SKM-1 treated with dmso at 0.1 percent for 144 hours (cell line): ENCODE results near the gene TMEM95.
A peak's percentile ranks its signal among the peaks of the same experiment; 100 is the strongest.

Experiments used
- DNase-seq: peaks from one replicate; lab custom pipeline; 2025; ENCODE audit not compliant: unreplicated experiment; lab: John Stamatoyannopoulos, UW

Gene TMEM95

DNA sequence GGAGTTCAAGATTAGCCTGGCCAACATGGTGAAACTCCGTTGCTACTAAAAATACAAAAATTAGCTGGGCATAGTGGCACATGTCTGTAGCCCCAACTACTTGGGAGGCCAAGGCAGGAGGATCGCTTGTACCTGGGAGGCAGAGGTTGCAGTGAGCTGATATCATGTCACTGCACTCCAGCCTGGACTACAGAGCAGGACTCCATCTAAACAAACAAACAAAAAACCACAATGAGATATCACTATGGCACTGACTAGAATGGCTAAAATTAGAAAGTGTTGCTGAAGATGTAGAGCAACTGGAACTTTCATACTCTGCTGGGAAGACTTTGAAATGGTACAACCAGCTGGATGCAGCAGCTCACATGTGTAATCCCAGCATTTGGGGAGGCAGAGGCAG is 19.4 kb downstream of the TMEM95 start:
- DNase-seq: no peak

GRCh38 chr17:7379134-7379533 is 24.2 kb downstream of the TMEM95 start:
- DNase-seq: no peak

- DNase-seq: no peak
These were observed 25.4 kb downstream of the TMEM95 start for GRCh38 chr17:7380321-7380720.

- no peak for DNase-seq
These were observed 26.1 kb downstream of the TMEM95 start, which contains the start of gene TNK1 for GRCh38 chr17:7380855-7381683. TNK1 (plus strand) TSS chr17:7381089; CDS start chr17:7382927, 1,838 bp downstream.

GRCh38 chr17:7382901-7383300 is 27.9 kb downstream of the TMEM95 start:
- DNase-seq: no peak

- DNase-seq: no peak
These were observed 28.4 kb downstream of the TMEM95 start for GRCh38 chr17:7383371-7383741.

- DNase-seq: no peak
These were observed 29.0 kb downstream of the TMEM95 start for GRCh38 chr17:7383742-7384488.

GRCh38 chr17:7384489-7385081 is 29.6 kb downstream of the TMEM95 start:
- no peak for DNase-seq

DNA sequence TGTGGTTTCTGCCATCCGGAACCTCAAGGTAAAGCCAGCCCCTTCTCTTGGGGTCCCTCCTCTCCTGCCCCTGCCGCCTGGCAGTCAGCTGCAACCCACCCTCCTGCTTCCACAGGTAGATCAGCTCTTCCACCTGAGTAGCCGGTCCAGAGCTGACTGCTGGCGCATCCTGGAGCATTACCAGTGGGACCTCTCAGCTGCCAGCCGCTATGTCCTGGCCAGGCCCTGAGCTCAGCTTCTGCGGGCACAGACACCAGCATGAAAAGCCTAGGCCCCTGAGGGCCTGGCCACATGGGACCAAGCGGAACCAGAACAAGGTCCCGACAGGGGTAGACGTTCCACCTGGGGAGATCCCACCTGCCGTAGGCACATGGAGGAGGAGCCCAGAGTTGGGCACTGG is 33.9 kb downstream of the TMEM95 start:
- DNase-seq: no peak

DNA sequence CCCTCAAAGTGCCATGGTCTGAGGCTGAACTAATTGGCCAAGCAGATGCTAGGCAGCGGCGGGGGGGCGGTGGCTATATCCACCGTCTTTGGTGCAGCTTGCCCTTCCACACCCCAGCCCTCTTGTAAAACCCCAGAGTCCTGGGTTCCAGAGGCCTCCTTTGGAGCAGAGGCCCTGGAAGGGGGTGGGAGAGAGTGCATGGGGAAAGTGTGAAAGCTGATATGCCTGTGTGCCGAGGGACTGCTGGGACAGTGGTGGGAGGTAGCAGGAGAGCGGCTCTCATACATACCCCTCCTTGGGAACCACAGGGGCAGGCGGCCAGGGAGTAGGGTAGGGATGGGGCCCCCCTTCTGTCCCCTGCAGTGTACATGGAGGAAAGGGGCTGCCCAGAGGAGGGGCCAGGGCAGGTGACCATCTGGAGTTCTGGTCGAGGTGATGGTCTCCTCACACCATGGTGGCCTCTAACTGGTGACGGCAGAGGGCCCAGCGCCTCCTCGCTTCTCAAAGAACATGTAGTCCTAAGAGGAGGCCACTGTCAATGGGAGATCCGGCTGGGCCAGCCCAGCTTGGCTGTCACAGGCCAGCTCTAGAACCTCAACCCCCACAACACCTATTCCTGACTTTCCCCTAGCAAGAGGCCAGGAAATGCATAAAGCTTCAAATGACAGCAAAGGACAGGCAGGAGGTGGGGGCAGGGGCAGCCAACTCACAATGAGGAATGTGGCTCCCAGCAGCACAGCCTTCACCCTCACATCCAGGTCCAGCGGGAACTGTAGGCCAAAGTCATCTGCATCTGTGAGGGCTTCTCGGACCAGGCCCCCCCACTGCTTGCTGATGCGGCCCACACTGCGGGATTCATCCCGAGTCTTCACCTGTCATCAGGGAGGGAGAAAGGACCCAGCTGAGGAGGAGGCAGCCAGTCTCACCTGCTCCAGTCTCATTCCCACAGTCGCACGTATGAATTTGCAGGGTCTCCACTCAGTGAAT is 35.3 kb downstream of the TMEM95 start:
- no peak for DNase-seq

DNA sequence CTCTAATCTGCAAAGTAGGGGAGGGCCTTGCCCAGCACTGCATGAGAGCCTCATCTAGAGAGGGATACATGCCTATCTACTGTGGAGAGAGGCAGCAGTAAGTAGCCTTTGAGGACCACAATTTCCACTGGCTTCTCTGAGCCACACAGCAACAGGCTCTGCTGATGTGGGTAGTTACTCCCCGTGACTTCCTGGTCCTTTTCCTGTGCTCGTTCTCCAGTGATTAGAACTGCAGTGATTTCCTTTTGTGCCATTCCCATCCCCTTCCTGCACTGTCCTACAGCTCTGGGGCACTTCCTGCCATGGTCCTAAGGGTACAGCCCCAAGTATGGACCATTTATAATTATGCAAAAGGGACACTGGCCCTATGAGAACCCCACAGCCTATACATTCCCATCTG is 36.4 kb downstream of the TMEM95 start:
- no peak for DNase-seq

- DNase-seq: no peak
These were observed 38.0 kb downstream of the TMEM95 start for GRCh38 chr17:7392696-7393612.

- DNase-seq: no peak
These were observed 38.9 kb downstream of the TMEM95 start for GRCh38 chr17:7393613-7394451.

DNA sequence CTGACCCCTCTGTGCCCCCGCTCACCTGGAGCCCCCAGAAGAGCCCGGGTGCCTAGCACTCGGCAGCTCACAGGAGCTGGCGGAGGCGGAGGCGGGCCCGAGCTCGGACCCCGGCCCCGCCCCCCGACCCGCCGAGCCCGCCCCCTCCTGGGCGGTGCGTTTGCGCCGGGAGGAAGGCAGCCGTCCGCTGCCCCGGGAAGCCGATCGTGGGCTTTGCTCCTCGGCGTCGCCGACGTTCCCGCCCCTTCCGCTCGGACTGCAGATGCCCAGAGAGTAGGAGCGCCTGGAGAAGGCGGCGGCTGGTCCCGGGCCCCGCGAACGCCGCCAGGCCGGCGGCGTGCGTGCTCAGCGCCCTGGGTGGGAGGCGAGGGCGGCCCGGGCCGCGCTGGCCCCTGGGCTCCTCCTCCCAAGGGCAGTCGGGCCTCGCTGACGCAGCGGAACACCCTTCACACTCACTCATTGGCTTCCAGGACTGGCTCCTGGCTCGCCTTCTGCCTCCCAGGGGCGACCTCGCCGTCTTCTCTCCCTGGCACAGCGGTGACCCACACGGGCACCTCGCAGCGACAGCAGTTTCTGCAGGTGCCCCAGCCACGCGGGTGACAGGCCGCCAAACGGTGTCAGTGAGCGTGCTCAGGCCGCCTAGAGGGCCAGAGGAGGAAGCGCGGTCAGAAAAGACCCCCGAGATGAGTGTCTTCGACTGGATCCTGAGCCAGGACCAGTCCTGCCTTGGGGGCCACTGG is 39.7 kb downstream of the TMEM95 start, which contains the start of gene PLSCR3:
PLSCR3 (minus strand) TSS at position 74 of the 740 bp plus-strand sequence. CDS start 415 bp downstream, outside the sequence.
- DNase-seq: peak; percentile 41

- no peak for DNase-seq
These were observed 41.2 kb downstream of the TMEM95 start for GRCh38 chr17:7396147-7396546.

- no peak for DNase-seq
These were observed 43.7 kb downstream of the TMEM95 start for GRCh38 chr17:7398612-7399011.

- DNase-seq: no peak
These were observed 48.2 kb downstream of the TMEM95 start for GRCh38 chr17:7403043-7403726.

DNA sequence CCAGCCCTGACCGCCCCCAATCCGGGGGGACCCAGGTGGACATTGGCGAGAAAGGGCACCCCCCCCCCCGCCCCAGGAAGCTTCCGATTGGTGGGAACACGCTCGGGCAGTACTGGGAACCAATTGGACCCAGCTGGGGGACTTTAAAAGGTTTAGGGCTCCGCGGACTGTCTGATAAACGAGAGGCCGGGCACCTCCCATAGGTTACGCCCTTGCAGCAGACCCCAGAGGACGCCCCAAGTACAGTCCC is 48.7 kb downstream of the TMEM95 start:
- DNase-seq: no peak
